HG03520 (cell line): Measurements from ENCODE around the gene UBAC2.
"Not testable (repeated sequence)": the region's sequence is repeated elsewhere in the genome, so short reads cannot be mapped to it uniquely, and the experiment has no call there.

Source experiments
- ATAC-seq: cut with Tn5 transposase; IDR thresholded peaks from one replicate; pipeline ENCODE4 v1.9.1; 2021; ENCODE audit warnings: mild to moderate bottlenecking, moderate library complexity; ENCODE audit not compliant: unreplicated experiment

UBAC2 gene

GRCh38 chr13:99182439-99182838, 18.2 kb upstream of the UBAC2 start:
- ATAC-seq = no peak

GRCh38 chr13:99185606-99186005, 15.0 kb upstream of the UBAC2 start:
- no peak for ATAC-seq

GRCh38 chr13:99190147-99190985, 10.3 kb upstream of the UBAC2 start:
- ATAC-seq = no peak

GRCh38 chr13:99191336-99191899, 9.2 kb upstream of the UBAC2 start:
- ATAC-seq = no peak

GRCh38 chr13:99191900-99192399, 8.7 kb upstream of the UBAC2 start:
- ATAC-seq = no peak

GRCh38 chr13:99192480-99192879, 8.2 kb upstream of the UBAC2 start:
- ATAC-seq = no peak

- ATAC-seq = no peak
Observed at GRCh38 chr13:99193152-99193551, 7.5 kb upstream of the UBAC2 start.

- ATAC-seq = no peak
Observed at GRCh38 chr13:99196466-99197116, 4.1 kb upstream of the UBAC2 start.

GRCh38 chr13:99197117-99197651, 3.5 kb upstream of the UBAC2 start:
- ATAC-seq = no peak

GRCh38 chr13:99199541-99200431, 868 bp upstream of the UBAC2 start:
- peak; percentile 0 for ATAC-seq

GRCh38 chr13:99203601-99204579, 3.2 kb downstream of the UBAC2 start:
- peak; percentile 24 for ATAC-seq

GRCh38 chr13:99205621-99206220, 5.1 kb downstream of the UBAC2 start:
- no peak for ATAC-seq

GRCh38 chr13:99206226-99206625, 5.6 kb downstream of the UBAC2 start:
- ATAC-seq = no peak

GRCh38 chr13:99206873-99207272, 6.2 kb downstream of the UBAC2 start:
- no peak for ATAC-seq

- no peak for ATAC-seq
Observed at GRCh38 chr13:99207511-99207910, 6.9 kb downstream of the UBAC2 start.

- ATAC-seq = no peak
Observed at GRCh38 chr13:99208185-99208584, 7.5 kb downstream of the UBAC2 start.

- ATAC-seq = no peak
Observed at GRCh38 chr13:99208845-99209527, 8.3 kb downstream of the UBAC2 start.

GRCh38 chr13:99210627-99211026, 10.0 kb downstream of the UBAC2 start:
- ATAC-seq = not testable (repeated sequence)
